ENCODE results near the gene RGS13. TPM values are rescaled to one million over a fixed set of nuclear protein-coding genes. Genes with fewer than 3 reads are reported as not detected.

RGS13 gene
- total RNA-seq, 4 donors from 2014 or later = 1.0 to 4.3 (median 2.5) TPM; not detected in 1

- no peak for TF ChIP-seq EP300 (IDR thresholded peaks at IDR 0.05)
- TF ChIP-seq CTCF (IDR thresholded peaks at IDR 0.05) = no peak
- TF ChIP-seq POLR2AphosphoS5 (IDR thresholded peaks at IDR 0.05) = no peak
- TF ChIP-seq POLR2A (IDR thresholded peaks at IDR 0.05; ENCODE audit: low read depth) = no peak
- Histone ChIP-seq H3K4me1 (peaks cover 3 to 27% (median 20%) of the 10 kb centered on the region in 4 donors), H3K27ac (replicated peaks in 1 of 4) (no peak overlapping the region), H3K36me3 (no peaks in the 10 kb centered on the region), H3K4me3 (no peak overlapping the region), H3K27me3 (no peaks in the 10 kb centered on the region), H3K9me3 (no peaks in the 10 kb centered on the region)
- DNase-seq (ENCODE audit: extremely low spot score) = no peak
- WGBS = 58% methylated on average over 4 of the region's 4 CpGs
- intact Hi-C loops (cut with DNase I) = no loop called here
These were observed 66.4 kb downstream of the RGS13 start for GRCh38 chr1:192702212-192702902.

GRCh38 chr1:192703283-192704206 lies 67.6 kb downstream of the RGS13 start:
- Histone ChIP-seq H3K27ac (replicated peaks in 1 of 4) (no peak overlapping the region), H3K4me3 (no peak overlapping the region), H3K4me1 (peaks cover 3 to 31% (median 20%) of the 10 kb centered on the region in 4 donors), H3K36me3 (no peaks in the 10 kb centered on the region), H3K9me3 (no peaks in the 10 kb centered on the region), H3K27me3 (no peaks in the 10 kb centered on the region)
- TF ChIP-seq EP300 (IDR thresholded peaks at IDR 0.05) (no peak), POLR2A (IDR thresholded peaks at IDR 0.05; ENCODE audit: low read depth) (no peak), CTCF (IDR thresholded peaks at IDR 0.05) (no peak), POLR2AphosphoS5 (IDR thresholded peaks at IDR 0.05) (no peak)
- WGBS = 88% methylated on average over 5 of the region's 5 CpGs
- no peak for DNase-seq (ENCODE audit: extremely low spot score)
- intact Hi-C loops (cut with DNase I) = no loop called here

- Histone ChIP-seq H3K36me3 (no peaks in the 10 kb centered on the region), H3K9me3 (no peaks in the 10 kb centered on the region), H3K4me3 (no peak overlapping the region), H3K4me1 (peaks cover 3 to 29% (median 19%) of the 10 kb centered on the region in 4 donors), H3K27me3 (no peaks in the 10 kb centered on the region), H3K27ac (replicated peaks in 1 of 4) (no peak overlapping the region)
- no peak for DNase-seq (ENCODE audit: extremely low spot score)
- TF ChIP-seq POLR2AphosphoS5 (IDR thresholded peaks at IDR 0.05) (no peak), CTCF (IDR thresholded peaks at IDR 0.05) (no peak), EP300 (IDR thresholded peaks at IDR 0.05) (no peak), POLR2A (IDR thresholded peaks at IDR 0.05; ENCODE audit: low read depth) (no peak)
- intact Hi-C loops (cut with DNase I) = no loop called here
- WGBS = 100% methylated on average over 2 of the region's 2 CpGs
These were observed 69.6 kb downstream of the RGS13 start for GRCh38 chr1:192705510-192705909.

GRCh38 chr1:192706936-192707335 lies 71.0 kb downstream of the RGS13 start:
- WGBS = 80% methylated on average over 2 of the region's 2 CpGs
- TF ChIP-seq POLR2A (IDR thresholded peaks at IDR 0.05; ENCODE audit: low read depth) (no peak), CTCF (IDR thresholded peaks at IDR 0.05) (no peak)
- H3K4me3 ChIP-seq = no peak overlapping the region
- peaks cover 0 to 18% (median 9%) of the 10 kb centered on the region in 4 donors for H3K4me1 ChIP-seq
- no peaks in the 10 kb centered on the region for H3K36me3 ChIP-seq
- intact Hi-C loops (cut with DNase I) = no loop called here
- no peaks in the 10 kb centered on the region for H3K27me3 ChIP-seq
- DNase-seq (ENCODE audit: extremely low spot score) = no peak
- no peaks in the 10 kb centered on the region for H3K9me3 ChIP-seq
- H3K27ac ChIP-seq (replicated peaks in 1 of 4) = no peak overlapping the region
